Measurements from ENCODE around the gene OSBPL5.
"Not testable (repeated sequence)": the region's sequence is repeated elsewhere in the genome, so short reads cannot be mapped to it uniquely, and the experiment has no call there.

The OSBPL5 gene

GRCh38 chr11:3170756-3171650 lies 5.9 kb upstream of the OSBPL5 start:
- Histone ChIP-seq H3K36me3 (ENCODE audit: insufficient read depth, low read length) (no peaks in the 10 kb centered on the region), H3K9ac (ENCODE audit: low read depth, low read length, poor library complexity, severe bottlenecking) (no peak overlapping the region)
- no peak for TF ChIP-seq EZH2phosphoT487 (IDR thresholded peaks at IDR 0.05; ENCODE audit: borderline replicate concordance)
- no peak for TF ChIP-seq CTCF (conservative IDR thresholded peaks at IDR 0.05; ENCODE audit: low read length)

GRCh38 chr11:3170044-3170755 lies 5.1 kb upstream of the OSBPL5 start:
- Histone ChIP-seq H2AFZ (ENCODE audit: low read length) (no peak overlapping the region), H3K9me3 (ENCODE audit: insufficient read depth, low read depth, low read length) (no peaks in the 10 kb centered on the region), H3K4me1 (ENCODE audit: insufficient read depth, low read length, poor library complexity, severe bottlenecking) (peaks cover 17% of the 10 kb centered on the region), H3K9ac (ENCODE audit: low read depth, low read length, poor library complexity, severe bottlenecking) (no peak overlapping the region), H3K4me3 (ENCODE audit: low read length, poor library complexity, severe bottlenecking) (no peak overlapping the region), H3K36me3 (ENCODE audit: insufficient read depth, low read length) (no peaks in the 10 kb centered on the region), H4K20me1 (ENCODE audit: insufficient read depth, low read length, poor library complexity, severe bottlenecking) (no peaks in the 10 kb centered on the region), H3K9me2 (replicated peaks; ENCODE audit: low read depth, low read length) (no peaks in the 10 kb centered on the region), H3F3A (ENCODE audit: low read depth) (no peaks in the 10 kb centered on the region), H3K79me2 (ENCODE audit: insufficient read depth, low read length) (no peaks in the 10 kb centered on the region), H3K27me3 (ENCODE audit: insufficient read depth, low read length, poor library complexity, severe bottlenecking) (no peaks in the 10 kb centered on the region), H3K4me2 (ENCODE audit: low read depth, low read length, poor library complexity, severe bottlenecking) (no peak overlapping the region)
- TF ChIP-seq EZH2phosphoT487 (IDR thresholded peaks at IDR 0.05; ENCODE audit: borderline replicate concordance) (no peak), CTCF (conservative IDR thresholded peaks at IDR 0.05; ENCODE audit: low read length) (no peak)

More at GRCh38 chr11:3170756-3171650, 5.9 kb upstream of the OSBPL5 start:
- Histone ChIP-seq H3K4me3 (ENCODE audit: low read length, poor library complexity, severe bottlenecking) (no peak overlapping the region), H3K9me3 (ENCODE audit: insufficient read depth, low read depth, low read length) (no peaks in the 10 kb centered on the region), H4K20me1 (ENCODE audit: insufficient read depth, low read length, poor library complexity, severe bottlenecking) (no peaks in the 10 kb centered on the region), H3K9me2 (replicated peaks; ENCODE audit: low read depth, low read length) (no peaks in the 10 kb centered on the region), H3K4me2 (ENCODE audit: low read depth, low read length, poor library complexity, severe bottlenecking) (no peak overlapping the region), H3K27me3 (ENCODE audit: insufficient read depth, low read length, poor library complexity, severe bottlenecking) (no peaks in the 10 kb centered on the region), H3F3A (ENCODE audit: low read depth) (no peaks in the 10 kb centered on the region), H3K4me1 (ENCODE audit: insufficient read depth, low read length, poor library complexity, severe bottlenecking) (peaks cover 10% of the 10 kb centered on the region), H2AFZ (ENCODE audit: low read length) (no peak overlapping the region), H3K79me2 (ENCODE audit: insufficient read depth, low read length) (no peaks in the 10 kb centered on the region)

- Histone ChIP-seq H3K4me3 (ENCODE audit: low read length, poor library complexity, severe bottlenecking) (no peak overlapping the region), H2AFZ (ENCODE audit: low read length) (peak overlapping the region; percentile 72), H3K36me3 (ENCODE audit: insufficient read depth, low read length) (no peaks in the 10 kb centered on the region), H3K9me3 (ENCODE audit: insufficient read depth, low read depth, low read length) (no peaks in the 10 kb centered on the region), H3K79me2 (ENCODE audit: insufficient read depth, low read length) (peaks cover 4% of the 10 kb centered on the region), H3K4me2 (ENCODE audit: low read depth, low read length, poor library complexity, severe bottlenecking) (peak overlapping the region; percentile 22), H3K27me3 (ENCODE audit: insufficient read depth, low read length, poor library complexity, severe bottlenecking) (no peaks in the 10 kb centered on the region), H3F3A (ENCODE audit: low read depth) (no peaks in the 10 kb centered on the region), H3K4me1 (ENCODE audit: insufficient read depth, low read length, poor library complexity, severe bottlenecking) (peaks cover 17% of the 10 kb centered on the region), H3K9ac (ENCODE audit: low read depth, low read length, poor library complexity, severe bottlenecking) (no peak overlapping the region), H4K20me1 (ENCODE audit: insufficient read depth, low read length, poor library complexity, severe bottlenecking) (no peaks in the 10 kb centered on the region), H3K9me2 (replicated peaks; ENCODE audit: low read depth, low read length) (no peaks in the 10 kb centered on the region)
- TF ChIP-seq EZH2phosphoT487 (IDR thresholded peaks at IDR 0.05; ENCODE audit: borderline replicate concordance) (no peak), CTCF (conservative IDR thresholded peaks at IDR 0.05; ENCODE audit: low read length) (no peak)
Measured at GRCh38 chr11:3169255-3170043, 4.3 kb upstream of the OSBPL5 start.

- not testable (repeated sequence) for H4K20me1 ChIP-seq (ENCODE audit: insufficient read depth, low read length, poor library complexity, severe bottlenecking); H3K9ac ChIP-seq (ENCODE audit: low read depth, low read length, poor library complexity, severe bottlenecking); H3K4me3 ChIP-seq (ENCODE audit: low read length, poor library complexity, severe bottlenecking); H3K9me3 ChIP-seq (ENCODE audit: insufficient read depth, low read depth, low read length); H3K27me3 ChIP-seq (ENCODE audit: insufficient read depth, low read length, poor library complexity, severe bottlenecking); H3K9me2 ChIP-seq (replicated peaks; ENCODE audit: low read depth, low read length); H3K36me3 ChIP-seq (ENCODE audit: insufficient read depth, low read length); H3F3A ChIP-seq (ENCODE audit: low read depth)
- H3K4me2 ChIP-seq (ENCODE audit: low read depth, low read length, poor library complexity, severe bottlenecking): peak overlapping the region; percentile 22
- peaks cover 11% of the 10 kb centered on the region for H3K79me2 ChIP-seq (ENCODE audit: insufficient read depth, low read length)
- H2AFZ ChIP-seq (ENCODE audit: low read length): peak overlapping the region; percentile 72
- H3K4me1 ChIP-seq (ENCODE audit: insufficient read depth, low read length, poor library complexity, severe bottlenecking): peaks cover 17% of the 10 kb centered on the region
Measured at GRCh38 chr11:3168742-3169254, 3.7 kb upstream of the OSBPL5 start.

All from Loucy (cell line).